NCI-H446 (cell line): ENCODE results near the gene STRBP.
A peak's percentile ranks its signal among the peaks of the same experiment; 100 is the strongest.
"Not testable (repeated sequence)": the region's sequence is repeated elsewhere in the genome, so short reads cannot be mapped to it uniquely, and the experiment has no call there.

Source experiments
- DNase-seq, 2 experiments: peaks; one replicate each; lab custom pipeline; 2025; lab: John Stamatoyannopoulos, UW

STRBP gene

GRCh38 chr9:123283048-123283408 lies 14.6 kb upstream of the STRBP start:
- no peak for DNase-seq

DNA sequence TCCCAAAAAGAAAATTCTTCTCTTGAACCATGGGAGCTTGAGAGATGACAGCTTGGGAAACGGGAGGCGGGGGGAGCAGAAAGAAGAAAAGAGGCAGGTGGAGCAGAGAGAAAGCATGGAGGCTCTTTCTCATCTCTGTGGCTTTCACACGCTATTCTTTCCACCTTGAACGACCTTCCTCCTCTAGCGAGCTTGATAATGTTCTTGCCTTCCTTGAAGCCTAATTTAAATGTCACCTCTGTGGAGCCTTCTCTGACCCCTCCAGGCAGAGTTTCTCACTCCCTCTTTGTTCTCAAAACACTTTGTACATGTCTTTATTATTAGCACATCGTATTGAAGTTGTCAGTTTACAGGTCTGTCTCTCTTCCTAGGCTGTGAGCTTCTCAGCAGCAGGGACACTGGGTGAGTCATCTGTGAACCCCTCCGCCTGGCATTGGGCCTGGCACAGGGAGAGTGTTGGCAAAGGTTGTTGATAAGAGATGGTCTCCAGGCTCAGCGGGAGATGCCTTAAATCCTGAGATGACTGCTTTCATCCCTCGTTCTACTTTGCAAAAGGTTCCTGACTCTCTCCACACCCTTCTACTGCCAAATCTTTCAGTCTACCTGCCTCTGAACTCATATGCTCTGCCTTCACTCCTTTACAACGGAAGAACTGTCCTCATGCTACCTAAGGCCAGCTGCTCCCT lies 14.1 kb upstream of the STRBP start:
- peak; percentile 5 to 65 for DNase-seq

- DNase-seq = no peak
These were observed 13.4 kb upstream of the STRBP start for GRCh38 chr9:123281659-123282350.

GRCh38 chr9:123278879-123279493 lies 10.6 kb upstream of the STRBP start:
- not testable (repeated sequence) for DNase-seq

GRCh38 chr9:123278361-123278760 lies 10.0 kb upstream of the STRBP start:
- DNase-seq = no peak

DNA sequence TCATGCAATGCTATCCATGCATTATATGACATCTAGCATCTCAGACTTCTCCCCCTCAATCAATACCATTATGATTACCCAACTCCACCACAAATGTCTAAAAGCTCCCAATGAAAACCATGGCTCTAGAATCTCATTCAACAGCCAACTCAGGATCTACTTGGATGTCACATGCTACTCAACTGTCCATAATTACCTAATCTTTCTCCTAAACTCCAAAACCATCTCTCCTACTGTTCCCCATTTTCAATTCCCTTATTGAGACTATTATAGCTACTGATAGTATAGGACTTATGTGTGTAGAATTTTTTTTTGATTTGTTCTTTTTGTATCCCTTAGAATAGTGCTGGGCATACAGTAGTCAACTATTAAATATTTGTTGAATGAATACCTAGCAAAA lies 8.2 kb upstream of the STRBP start:
- DNase-seq = no peak

DNA sequence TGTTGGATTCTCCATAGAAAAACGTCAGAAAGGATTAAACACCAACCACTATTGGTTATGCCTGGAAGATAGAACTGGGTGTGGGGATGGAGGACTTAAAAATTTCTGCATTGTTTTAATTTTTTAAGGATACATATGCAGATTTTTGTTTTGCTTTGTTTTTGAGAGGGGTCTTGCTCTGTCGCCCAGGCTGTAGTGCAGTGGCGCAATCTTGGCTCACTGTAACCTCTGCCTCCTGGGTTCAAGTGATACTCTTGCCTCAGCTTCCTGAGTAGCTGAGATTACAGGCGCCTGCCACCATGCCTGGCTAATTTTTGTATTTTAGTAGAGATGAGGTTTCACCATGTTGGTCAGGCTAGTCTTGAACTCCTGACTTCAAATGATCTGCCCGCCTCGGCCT lies 2.7 kb upstream of the STRBP start:
- DNase-seq = not testable (repeated sequence)

- no peak for DNase-seq
These were observed 895 bp upstream of the STRBP start for GRCh38 chr9:123269281-123269680.

GRCh38 chr9:123268199-123268464 lies 254 bp downstream of the STRBP start:
- no peak for DNase-seq

DNA sequence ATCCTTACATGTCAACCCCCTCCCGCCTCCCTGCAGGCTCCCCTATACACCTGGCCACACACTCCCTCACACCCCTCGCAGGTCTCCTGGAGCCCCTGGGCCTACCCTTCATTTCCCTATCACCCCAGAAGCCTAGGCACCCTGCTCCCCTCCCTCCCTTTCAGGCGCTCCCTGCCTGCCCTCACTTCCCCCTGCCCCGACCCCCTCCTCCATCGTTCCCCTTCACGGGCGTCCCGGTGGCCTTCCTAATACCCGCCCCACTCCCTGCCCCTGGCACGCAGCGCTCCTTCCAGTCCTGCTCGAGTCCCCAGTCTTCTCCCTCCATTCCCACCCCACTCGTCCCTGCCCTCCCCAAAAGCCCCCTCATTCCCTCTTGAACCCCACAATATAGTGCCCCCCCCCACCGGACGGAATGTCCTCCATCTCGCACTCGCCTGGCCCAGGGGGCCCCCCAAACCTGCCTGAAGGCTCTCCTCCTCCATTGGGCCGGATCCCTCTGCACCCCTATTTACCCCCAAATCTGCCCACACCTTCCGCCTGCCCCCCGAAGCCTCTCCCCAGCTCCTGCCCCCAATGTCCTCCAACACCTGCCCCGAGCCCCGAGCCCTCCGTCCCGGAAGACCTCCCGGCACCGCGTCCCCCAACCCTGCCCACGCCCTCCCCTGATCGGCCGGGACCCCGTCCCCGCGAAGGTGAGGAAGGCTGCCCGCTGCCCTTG lies 746 bp downstream of the STRBP start:
- DNase-seq = no peak

GRCh38 chr9:123266655-123267399 lies 1.6 kb downstream of the STRBP start:
- DNase-seq = no peak

DNA sequence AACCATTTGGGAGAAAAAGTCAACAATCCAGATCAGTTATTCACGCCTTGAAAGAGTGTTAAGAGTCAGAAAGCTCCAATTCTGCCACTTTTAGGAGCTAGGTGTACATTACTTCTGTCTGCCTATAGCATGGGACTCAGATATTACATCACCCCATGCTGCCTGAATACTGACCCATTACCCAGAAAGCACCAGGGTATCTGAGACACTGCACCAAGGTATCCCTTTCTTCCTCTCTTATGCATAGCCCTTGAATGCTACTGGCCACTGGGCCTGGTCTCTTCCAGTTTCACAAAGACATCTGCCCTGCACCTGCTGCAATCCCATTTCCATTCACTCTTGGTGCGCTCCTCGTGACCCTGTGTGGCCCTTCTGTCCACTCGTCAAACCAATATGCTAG lies 2.6 kb downstream of the STRBP start:
- no peak for DNase-seq

DNA sequence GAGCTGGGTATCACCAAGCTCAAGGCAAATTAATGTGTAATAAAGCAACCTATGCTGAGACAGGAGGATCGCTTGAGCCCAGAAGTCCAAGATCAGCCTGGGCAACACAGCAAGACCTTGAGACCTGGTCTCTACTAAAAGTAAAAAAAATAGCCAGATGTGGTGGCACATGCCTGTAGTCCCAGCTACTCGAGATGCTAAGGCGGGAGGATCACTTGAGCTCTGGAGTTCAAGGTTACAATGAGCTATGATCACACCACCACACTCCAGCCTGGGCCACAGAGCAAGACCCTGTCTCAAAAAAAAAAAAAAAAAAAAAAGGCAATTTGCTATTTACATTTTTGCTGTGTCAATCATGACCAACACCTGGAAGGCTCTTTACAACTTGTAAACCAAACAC lies 5.2 kb downstream of the STRBP start:
- DNase-seq = no peak

- no peak for DNase-seq
These were observed 6.0 kb downstream of the STRBP start for GRCh38 chr9:123262338-123262737.

- no peak for DNase-seq
These were observed 7.2 kb downstream of the STRBP start for GRCh38 chr9:123261006-123261677.

DNA sequence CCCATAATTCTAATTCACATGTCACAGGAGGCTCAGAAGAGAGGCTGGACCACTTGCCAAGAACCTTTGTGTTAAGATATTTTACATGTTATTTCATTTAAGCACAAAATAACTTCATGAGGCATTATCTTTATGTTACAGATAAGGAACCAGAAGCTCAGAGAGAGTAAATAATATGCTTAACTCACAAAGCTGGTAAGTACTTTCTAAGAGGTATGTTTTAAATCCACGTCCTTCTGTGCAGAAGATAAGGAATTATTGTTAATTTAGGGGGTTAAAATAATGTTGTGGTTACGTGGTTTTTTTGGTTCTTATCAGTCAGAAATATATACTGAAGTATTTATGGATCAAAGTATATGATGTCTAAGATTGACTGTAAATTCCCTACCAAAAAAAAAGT lies 8.0 kb downstream of the STRBP start:
- no peak for DNase-seq

- DNase-seq = no peak
These were observed 11.1 kb downstream of the STRBP start for GRCh38 chr9:123257276-123257675.

DNA sequence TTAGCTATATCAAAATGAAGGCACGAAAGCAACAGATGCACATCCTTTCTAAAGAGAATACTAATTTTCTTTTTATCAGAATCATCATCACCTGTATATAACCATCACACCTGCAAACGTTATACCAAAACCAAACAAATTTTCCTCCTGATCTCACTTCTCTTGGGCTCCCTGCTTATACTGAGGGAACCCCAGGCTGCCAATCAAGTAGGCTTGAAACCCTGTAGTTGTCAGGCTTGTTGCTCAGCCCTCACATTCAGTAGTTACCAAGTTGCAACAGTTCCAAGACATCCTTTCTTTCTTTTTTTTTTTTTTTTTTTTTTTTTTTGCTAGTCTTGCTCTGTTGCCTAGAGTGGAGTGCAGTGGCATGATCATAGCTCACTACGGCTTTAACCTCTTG lies 12.7 kb downstream of the STRBP start:
- DNase-seq = no peak

GRCh38 chr9:123253204-123253603 lies 15.2 kb downstream of the STRBP start:
- no peak for DNase-seq

- DNase-seq = no peak
These were observed 16.6 kb downstream of the STRBP start for GRCh38 chr9:123251741-123252140.

DNA sequence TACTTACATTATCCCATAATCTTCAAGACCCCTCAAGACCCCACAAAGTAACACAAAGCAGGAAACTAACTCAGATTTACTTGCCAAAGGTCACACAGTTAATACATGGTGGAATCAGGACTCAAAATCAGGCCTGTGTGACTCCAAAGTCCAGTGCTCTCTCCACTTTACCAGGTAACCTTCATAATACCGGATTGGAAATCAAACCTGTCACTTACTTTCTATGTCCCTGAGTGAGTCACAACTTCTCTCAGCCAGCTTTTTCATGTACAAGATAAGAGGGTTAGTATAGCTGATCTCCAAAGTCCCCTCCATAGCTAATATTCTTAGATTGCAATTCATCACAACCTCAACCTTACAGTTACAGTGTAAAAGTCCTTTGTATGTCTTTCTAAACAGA lies 17.1 kb downstream of the STRBP start:
- no peak for DNase-seq

DNA sequence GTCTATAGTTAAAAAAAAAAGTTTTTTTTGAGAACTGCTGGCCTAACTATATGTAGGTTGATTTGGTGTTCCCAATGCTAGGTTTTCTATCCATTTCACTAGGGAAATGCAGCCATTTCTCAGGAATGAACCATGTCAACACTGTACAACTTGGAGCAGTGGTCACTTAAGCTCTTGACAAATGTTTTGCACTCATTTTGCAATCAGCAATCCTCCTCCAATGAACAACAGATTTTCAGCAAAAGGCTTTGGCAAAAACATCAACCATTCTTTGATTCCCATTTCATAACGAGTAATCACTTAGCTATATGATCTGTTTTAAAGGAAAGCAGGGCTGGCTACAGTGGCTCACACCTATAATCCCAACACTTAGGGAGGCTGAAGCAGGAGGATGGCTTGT lies 17.9 kb downstream of the STRBP start:
- DNase-seq = no peak
